ENCODE measurements around the gene FCHSD2.
"Not testable (repeated sequence)": the region's sequence is repeated elsewhere in the genome, so short reads cannot be mapped to it uniquely, and the experiment has no call there.

FCHSD2 gene

DNA sequence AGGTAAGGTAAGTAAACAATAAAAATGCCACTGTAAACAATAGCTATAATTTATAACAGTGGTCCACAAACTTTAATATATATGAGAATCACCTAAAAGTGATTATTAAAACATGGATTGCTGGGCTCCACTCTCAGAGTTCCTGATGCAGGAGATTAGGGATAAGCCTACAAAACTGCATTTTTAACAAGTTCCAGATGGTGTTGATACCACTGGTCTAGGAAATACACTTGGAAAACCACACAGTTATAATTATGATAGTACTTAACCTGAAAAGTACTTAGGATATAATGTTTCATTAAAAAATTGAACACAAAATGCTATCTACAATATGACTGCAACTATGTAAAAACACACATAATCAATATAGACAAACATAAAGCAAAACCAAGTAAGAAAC, 20.4 kb downstream of the FCHSD2 start:
- DNase-seq (ENCODE audit: low read depth), result no peak

DNA sequence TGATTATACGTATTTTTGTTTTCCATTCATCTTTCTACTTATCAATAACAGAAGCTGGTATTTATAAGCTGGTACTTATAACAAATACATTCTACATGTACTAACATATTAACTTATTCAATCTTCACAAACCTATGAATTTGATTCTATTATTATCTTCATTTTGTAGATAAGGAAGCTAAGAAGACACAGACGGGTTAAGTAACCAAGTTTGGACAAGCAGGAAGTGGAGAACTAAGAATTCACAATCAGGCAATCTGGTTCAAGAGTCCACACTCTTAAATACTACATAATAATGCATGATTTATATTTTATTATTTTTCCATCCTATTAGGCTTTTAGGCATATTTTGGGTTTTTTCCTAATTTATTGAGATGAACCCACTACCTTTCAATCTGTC, 25.0 kb downstream of the FCHSD2 start:
- no peak for DNase-seq (ENCODE audit: low read depth)

DNA sequence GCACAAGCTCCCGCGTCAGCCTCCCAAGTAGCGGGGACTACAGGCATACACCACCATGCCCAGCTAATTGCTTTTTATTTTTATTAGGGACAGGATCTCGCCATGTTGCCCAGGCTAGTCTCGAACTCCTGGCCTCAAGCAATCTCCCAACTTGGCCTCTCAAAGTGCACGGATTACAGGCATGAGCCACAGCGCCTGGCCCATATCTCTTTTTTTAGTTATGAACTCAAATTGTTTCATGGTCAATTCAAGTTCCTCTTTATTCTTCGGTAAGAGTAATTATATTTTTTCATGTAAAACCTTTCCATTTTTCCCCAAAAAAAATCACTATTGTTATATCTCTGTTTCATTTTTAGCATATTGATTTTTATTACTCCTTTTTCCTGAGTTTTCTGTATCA, 25.5 kb downstream of the FCHSD2 start:
- DNase-seq (ENCODE audit: low read depth), result no peak

DNA sequence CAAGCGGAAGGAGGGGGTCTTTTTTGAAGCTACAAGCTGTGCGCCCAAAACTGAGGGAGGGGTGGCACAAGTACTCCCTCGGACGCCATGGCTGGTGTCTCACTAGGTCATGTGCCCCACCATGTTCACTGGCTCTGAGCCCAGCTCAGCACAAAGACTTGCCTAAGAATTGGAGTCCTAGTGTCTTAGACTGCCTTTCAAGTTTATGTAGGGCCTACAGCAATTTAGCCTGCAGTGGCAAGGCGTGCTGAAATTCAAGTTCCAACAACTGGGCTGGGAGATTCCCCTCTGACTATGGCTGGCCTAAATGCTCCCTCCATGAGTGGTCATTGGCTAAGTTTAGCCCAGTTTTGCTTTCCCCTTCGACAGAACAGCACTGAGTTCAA, 27.3 kb downstream of the FCHSD2 start:
- DNase-seq (ENCODE audit: low read depth), result no peak

DNA sequence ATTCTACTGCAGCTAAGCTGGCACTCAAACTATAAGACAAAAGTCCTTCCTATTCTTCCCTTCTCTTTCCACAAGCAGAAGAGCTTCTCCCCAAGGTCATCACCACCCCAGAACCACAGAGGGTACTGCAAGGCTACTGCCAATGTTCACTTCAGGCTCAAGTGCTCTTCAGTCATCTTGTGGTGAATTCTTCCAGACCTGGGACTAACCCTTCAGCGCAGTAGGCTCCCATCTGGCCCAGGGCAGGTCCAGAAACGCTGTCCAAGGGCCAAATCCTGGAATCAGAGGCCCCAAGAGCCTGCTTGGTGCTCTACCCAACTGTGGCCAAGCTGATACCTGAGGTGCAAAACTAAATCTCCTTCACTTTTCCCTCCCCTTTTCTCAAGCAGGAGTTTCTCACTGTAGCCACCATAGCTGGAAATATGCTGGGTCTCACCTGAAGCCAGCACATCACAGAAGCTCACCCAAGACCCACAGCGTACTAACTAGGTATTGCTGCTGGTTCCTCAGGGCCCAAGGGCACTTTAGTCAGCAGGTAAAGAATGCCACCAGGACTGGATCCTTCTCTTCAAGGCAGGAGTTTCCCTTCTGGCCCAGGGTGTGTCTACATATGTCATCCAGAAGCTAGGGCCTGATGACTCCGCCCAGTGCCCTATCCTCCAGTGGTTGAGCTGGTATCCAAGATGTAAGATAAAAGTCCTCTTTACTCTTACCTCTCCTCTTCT, 27.8 kb downstream of the FCHSD2 start:
- no peak for DNase-seq (ENCODE audit: low read depth)

DNA sequence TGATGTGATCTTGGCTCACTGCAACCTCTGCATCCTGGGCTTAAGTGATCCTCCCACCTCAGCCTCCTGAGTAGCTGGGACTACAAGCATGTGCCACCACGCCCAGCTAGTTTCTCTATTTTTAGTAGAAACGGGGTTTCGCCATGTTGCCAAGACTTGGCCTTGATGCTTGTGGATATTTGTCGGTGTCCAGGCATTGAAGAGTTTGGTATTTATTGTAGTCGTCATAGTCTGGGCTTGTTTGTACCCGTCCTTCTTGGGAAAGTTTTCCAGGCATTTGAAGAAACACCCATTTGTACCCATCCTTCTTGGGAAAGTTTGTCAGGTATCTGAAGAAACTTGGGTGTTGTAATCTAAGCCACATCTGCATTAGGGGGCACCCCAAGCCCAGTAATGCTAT, 28.7 kb downstream of the FCHSD2 start:
- no peak for DNase-seq (ENCODE audit: low read depth)

DNA sequence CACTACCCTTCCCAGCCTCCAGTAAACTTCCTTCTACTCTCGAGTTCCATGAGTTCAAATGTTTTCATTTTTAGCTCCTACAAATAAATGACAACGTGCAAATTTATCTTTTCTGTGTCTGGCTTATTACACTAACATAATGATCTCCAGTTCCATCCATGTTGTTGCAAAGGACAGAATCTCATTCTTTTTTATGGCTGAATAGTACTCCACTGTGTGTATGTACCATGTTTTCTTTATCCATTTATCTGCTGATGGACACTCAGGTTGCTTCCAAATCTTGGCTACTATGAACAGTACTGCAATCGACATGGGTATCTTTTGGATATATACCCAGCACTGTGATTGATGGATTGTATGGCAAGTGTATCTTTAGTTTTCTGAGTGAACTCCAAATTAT, 34.5 kb downstream of the FCHSD2 start:
- DNase-seq (ENCODE audit: low read depth), result no peak

DNA sequence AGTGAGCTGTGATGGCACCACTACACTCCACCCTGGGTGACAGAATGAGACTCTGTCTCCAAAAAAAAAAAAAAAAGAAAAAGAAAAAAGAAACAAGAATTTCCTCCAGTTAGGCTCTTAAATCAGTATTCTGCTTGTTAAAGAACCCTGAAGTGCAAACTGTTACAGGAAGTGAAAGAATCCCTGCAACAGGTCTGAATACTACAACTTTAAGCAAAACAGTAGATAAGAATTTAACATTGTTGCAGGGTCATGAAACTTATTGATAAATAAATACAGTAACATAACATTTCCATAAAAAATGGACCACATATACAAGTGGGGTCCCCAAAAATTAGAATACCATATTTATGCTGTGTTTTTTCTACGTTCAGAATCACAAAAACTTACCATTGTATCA, 35.8 kb downstream of the FCHSD2 start:
- DNase-seq (ENCODE audit: low read depth), result no peak

DNA sequence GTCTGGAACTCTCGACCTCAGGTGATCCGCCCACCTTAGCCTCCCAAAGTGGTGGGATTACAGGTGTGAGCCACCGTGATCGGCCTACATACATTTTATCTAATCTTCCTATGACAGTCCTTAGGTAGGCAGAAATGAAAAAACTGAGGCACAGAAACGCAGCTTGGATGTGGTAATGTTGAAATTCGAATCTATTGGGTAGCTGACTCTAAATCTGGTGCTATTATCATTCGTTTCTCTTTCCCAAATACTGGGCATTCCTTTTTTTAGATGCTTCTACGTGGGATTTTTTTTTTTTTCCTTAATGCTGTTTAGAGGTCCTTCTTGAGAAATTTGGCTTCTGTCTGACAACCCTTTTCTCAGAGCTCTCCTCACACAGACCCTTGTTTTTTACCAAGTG, 41.5 kb downstream of the FCHSD2 start:
- DNase-seq (ENCODE audit: low read depth), result no peak

DNA sequence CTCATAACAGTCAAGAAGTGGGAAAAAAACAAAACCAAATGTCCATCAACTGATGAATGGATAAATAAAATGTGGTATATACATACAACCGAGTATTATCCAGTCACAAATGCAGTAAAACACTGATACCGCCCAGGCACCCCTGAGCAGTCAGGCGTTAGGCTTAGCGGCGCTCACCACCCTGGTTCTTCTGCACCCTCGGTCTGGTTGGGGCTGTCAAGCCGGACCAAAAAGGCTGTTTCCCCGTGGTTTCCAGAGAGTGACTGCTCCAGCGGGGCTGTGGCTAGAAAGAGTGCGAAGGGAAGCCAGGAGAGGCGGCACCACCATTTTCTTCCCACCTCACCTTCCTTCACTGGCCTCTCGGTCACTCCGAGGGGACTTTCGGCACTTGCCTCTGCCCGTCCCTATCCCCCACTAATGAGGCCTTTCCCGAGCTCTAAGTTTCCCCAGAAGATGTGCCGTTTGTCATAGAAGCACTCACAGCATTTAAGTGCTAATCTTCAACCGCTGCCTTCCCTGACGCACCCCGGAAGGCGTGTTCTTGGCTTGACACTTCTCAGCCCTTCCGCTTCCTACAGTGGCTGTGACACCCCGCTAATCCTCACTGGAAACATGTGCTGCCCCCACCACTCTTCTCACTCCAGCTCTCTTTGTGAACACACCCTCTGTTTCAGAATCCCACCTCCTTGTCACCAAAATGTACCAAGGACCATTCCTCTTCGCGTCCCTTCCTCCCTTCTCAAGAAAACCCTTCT, 42.4 kb downstream of the FCHSD2 start:
- no peak for DNase-seq (ENCODE audit: low read depth)

DNA sequence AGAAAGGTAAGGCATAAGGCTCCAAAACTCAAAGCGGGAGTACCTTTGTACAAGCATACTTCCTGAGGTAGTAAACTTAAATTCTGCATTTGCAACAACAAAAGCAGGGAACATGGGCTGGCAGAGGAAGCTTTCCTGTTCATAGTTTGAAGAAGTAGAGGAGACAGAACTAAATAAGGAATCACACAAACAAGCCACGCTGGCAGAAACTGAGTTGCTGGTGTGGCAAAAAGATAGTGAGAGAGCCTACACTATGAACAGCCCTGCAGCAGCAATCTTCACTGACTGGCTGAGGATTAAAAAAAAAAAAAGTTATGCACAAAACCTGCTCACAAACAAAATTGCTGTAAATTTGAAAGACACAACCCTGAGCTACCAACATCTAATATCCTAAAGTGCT, 46.5 kb downstream of the FCHSD2 start:
- no peak for DNase-seq (ENCODE audit: low read depth)

DNA sequence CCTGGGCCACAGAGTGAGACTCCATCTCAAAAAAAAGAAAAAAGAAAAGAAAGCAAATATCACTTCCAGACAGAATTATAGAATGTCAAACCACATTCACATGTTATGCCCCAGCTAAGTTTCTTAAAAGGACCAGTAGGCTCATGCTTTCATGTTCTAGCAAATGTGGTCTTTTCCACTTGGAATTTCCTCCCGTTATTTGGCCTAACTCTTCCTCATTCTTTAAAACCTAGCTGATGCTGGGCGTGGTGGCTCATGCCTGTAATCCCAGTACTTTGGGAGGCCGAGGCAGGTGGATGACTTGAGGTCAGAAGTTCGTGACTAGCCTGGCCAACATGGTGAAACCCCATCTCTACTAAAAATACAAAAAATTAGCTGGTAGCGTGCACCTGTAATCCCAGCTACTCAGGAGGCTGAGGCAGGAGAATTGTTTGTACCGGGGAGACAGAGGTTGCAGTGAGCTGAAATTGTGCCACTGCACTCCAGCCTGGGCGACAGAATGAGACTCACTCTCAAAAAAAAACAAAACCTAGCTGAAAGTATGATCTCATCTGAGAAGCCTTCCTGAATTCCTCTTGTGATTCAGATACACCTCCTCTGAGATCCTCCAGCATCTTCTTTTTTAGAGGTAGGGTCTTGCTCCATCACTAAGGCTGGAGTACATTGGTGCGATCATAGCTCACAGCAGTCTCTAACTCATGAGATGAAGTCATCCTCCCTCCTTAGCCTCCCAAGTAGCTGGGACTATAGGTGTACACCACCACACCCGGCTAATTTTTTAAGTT, 50.4 kb downstream of the FCHSD2 start:
- no peak for DNase-seq (ENCODE audit: low read depth)

DNA sequence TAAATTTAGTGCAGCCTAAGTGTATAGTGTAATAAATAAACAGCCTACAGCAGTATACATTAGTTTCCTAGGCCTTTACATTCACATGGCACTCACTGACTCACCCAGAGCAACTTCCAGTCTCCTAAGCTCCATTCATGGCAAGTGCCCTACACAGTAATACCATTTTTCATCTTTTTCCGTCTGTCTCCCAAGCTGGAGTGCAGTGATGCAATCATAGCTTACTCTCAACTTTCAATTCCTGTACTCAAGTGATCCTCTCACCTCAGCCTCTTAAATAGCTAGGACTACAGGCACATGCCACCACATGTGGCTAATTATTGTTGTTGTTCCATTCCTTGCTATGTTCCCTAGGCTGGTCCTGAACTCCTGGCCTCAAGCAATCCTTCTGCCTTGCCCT, 54.4 kb downstream of the FCHSD2 start:
- DNase-seq (ENCODE audit: low read depth), result no peak

DNA sequence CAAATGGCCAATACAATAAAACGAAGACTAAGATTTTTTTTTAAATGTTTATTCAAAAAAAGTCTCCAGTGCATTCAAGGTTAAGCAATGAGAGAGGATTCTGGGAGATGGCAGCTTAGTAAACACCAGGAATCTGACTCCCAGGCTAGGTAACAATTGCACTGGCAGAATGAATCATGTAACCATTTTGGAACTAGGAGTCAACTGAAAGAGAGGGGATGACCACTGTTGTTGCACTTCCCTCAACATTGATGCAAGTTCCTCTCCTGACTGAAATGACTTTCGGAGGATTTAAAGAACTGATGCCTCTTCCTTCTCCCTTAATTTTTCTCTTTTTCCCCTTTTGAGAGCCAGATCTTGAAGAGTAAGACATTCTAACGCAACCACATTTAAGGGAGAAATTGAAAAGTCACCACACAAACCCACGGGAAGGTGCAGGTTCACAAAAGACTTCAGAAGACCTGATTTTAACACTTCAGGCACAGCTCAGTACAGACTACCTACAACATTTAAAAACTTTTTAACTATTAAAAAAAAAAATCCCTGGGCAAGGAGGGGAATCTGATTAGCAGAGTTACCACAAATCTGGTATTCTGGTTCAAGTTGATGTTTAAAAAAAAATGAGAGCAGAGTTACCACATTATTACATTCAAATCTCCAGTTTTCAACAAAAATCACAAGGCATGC, 56.8 kb downstream of the FCHSD2 start:
- DNase-seq (ENCODE audit: low read depth), result no peak

DNA sequence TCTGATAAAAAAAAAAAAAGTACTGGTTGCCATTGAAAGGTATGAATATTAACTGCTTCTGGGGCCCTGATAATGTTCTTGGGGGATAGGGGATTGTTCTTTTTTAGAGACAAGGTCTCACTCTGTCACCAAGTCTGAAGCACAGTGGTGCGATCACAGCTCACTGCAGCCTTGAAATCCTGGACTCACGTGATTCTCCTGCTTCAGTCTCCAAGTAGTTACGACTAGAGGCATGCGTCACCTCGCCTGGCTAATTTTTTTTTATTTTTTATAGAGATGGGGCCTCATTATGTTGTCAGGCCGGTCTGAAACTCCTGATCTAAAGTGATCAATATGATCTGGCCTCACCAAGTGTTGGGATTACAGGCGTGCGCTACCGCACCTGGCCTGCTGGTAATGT, 63.5 kb downstream of the FCHSD2 start:
- no peak for DNase-seq (ENCODE audit: low read depth)

DNA sequence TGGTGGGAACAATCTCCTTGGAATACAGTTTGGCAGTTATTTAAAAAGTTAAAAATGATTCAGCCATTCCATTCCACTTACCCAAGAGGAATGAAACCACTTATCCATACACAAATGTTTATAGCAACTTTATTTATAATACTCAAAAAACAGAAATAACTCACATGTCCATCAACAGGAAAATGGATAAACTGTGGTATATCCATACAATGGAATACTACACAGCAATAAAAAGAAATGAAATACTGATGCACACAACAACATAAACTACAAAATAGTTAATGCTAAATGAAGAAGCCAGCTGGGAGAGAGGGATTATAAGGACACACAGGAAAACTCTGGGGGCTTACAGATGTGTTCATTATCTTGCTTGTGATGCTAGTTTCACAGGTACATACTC, 64.7 kb downstream of the FCHSD2 start:
- DNase-seq (ENCODE audit: low read depth), result no peak

DNA sequence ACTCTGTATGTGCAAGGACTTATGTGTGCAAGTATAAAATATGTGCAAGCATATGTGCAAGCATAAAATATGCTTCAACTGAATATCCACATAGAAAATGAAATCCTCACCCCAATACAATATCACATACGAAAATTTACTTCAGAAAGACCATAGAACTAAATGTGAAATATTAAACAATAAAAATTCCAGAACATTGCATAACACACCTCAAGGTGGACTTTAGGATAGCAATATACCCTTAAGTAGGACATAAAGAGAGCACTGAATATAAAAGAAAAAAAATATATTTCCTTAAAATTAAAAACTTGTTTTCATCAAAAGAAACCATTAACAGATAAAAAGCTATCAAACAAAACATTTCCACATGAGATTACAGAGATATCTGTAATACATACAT, 67.8 kb downstream of the FCHSD2 start:
- no peak for DNase-seq (ENCODE audit: low read depth)

DNA sequence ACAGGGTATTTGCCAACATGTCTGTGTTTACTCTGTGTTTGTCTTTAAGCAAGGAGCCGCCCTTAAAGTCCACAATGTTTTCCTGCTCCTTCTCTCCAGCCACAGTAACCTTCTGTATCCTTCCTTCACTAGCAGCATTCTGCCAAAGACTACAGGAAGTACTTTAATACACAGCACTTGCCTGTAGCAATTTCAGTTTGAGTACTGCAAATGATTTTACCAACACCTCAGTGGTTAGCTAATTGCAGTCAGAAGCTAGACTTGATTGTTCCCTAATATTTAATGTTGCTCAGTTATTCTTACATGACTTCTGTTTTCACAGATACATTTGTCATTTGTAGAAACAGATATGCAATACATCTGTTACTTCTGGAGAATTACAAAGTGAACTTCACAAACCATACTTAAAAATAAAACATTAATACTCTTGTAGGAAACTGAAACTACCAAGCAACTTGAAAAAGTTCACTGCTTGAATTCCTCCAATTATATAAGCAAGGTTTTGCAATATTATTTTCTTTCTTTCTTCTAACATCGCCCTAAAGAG, 69.1 kb downstream of the FCHSD2 start:
- no peak for DNase-seq (ENCODE audit: low read depth)

DNA sequence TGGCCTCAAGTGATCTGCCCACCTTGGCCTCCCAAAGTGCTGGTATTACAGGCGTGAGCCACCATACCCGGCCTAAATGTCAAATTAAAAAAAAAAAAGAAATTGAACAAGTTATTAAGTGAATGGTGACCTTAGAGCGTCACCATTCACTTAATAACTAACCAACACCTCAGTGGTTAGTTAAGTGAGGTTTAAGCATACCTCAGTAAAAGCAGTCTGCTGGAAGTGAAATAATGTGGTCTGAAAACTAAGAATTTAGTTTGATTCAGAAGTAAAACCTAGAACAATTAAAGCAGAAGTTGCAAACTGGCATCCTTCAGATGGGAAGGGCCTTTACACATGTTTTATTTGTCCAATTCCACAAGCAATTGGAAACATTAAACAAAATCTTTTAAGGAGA, 71.5 kb downstream of the FCHSD2 start:
- DNase-seq (ENCODE audit: low read depth), result no peak

DNA sequence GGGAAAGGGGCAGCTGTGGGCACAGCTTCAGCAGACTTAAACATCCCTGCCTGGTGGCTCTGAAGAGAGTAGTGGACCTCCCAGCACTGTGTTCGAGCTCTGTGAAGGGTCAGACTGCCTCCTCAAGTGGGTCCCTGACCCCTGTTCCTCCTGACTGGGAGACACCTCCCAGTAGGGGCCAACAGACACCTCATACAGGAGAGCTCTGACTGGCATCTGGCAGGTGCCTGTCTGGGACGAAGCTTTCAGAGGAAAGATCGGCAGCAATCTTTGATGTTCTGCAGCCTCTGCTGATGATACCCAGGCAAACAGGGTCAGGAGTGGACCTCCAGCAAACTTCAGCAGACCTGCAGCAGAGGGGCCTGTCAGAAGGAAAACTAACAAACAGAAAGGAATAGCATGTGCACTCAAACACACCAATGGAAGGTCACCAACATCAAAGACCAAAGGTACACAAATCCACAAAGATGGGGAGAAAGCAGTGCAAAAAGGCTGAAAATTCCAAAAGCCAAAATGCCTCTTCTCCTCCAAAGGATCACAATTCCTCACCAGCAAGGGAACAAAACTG, 80.2 kb downstream of the FCHSD2 start:
- DNase-seq (ENCODE audit: low read depth), result not testable (repeated sequence)

DNA sequence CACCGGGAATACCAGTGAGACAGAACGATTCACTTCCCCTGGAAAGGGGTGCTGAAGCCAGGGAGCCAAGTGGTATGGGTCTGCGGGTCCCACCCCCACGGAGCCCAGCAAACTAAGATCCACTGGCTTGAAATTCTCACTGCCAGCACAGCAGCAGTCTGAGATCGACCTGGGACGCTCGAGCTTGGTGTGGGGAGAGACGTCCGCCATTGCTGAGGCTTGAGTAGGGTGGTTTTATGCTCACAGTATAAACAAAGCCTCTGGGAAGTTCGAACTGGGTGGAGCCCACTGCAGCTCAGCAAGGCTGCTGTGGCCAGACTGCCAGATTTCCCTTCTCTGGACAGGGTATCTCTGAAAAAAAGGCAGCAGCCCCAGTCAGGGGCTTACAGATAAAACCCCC, 80.7 kb downstream of the FCHSD2 start:
- DNase-seq (ENCODE audit: low read depth), result not testable (repeated sequence)

DNA sequence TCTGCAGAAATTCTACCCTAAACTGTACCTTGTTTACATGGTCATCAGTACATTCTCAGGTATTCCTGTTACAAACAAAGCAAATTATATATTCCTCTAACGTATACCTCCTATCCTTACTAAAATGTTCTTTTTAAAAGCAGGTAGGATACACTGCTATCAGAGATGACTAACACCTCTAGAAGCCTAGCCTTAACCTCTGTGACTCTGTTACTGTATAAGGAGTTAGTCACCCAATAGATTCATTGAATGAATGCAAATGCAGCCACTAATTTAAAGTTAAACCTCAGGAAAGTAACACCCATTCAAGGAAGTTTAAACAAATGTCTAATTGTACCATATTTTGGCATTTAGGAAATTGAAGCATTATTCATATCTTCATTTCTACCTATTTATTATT, 82.2 kb downstream of the FCHSD2 start:
- no peak for DNase-seq (ENCODE audit: low read depth)
